Erythroblast (primary cell): ENCODE data around the gene AVEN.

Experiments
- GATA1 ChIP-seq: IDR thresholded peaks from 2 replicates; pipeline ENCODE4 v1.6.1; 2011; ENCODE audit warnings: low read depth, mild to moderate bottlenecking, control low read depth, low read length, moderate library complexity
- POLR2A ChIP-seq: IDR thresholded peaks from 2 replicates; pipeline ENCODE4 v1.6.1; 2011; ENCODE audit warnings: mild to moderate bottlenecking, low read length

DNA sequence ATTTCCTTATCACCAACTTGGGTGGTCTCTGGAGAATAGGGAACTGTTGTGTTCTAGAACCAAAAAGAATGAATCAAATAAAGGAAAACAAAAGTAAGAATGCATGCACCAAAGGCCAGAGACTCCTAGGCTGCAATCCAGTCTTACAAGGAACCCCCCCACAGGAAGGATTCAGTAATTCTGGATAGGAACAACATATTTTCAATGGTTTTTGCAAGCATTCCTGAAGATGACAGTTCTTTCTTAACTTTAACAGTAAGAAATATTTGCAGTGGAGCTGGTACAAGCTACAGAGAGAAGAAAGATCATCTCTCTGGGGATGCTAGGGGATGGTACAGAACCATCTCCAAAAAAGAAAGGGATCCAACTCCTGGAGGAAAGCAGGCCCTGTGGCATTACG is 186.9 kb downstream of the AVEN start:
- TF ChIP-seq POLR2A: no peak
- TF ChIP-seq GATA1: no peak
